Naive thymus-derived CD4-positive, alpha-beta T cell (primary cell): ENCODE data around the gene PTGR3. TPM values are rescaled to one million over a fixed set of nuclear protein-coding genes. Genes with fewer than 3 reads are reported as not detected.
A peak's percentile ranks its signal among the peaks of the same experiment; 100 is the strongest.

Source experiments
- ATAC-seq: fragments of 150-1000 bp; cut with Tn5 transposase; 2 replicates; pipeline ENCODE4 v1.10.0; 2021; ENCODE audit warnings: mild to moderate bottlenecking, moderate library complexity
- CTCF ChIA-PET: fragments of 350-600 bp; sonication (Branson Sonifier 250); formaldehyde crosslinking; loops from one replicate; lab custom pipeline; 2021; ENCODE audit warnings: antibody characterized with exemption; lab: Charles Lee
- POLR2A ChIA-PET: fragments of 350-600 bp; sonication (Branson Sonifier 250); formaldehyde crosslinking; loops from one replicate; lab custom pipeline; 2021; ENCODE audit warnings: antibody characterized with exemption, inconsistent platforms; lab: Charles Lee
- DNase-seq, 9 donors: peaks; one replicate each; pipeline versions ENCODE4 v3.0.0 to v3.0.0-alpha.2; 2020 to 2022; ENCODE audit warnings: mixed read lengths in 1 of 9
- H3K27ac ChIP-seq: one replicate; pipeline ENCODE4 v1.7.0; 2013; ENCODE audit warnings: mild to moderate bottlenecking, low read depth, low read length, moderate library complexity
- H3K27me3 ChIP-seq, 2 donors: one replicate each; pipeline ENCODE4 v1.7.0; 2013; ENCODE audit warnings: low read length in 2 of 2, mild to moderate bottlenecking in 2 of 2, moderate library complexity in 2 of 2; ENCODE audit not compliant: control insufficient read depth in 2 of 2, insufficient read depth in 2 of 2
- H3K36me3 ChIP-seq, 3 experiments: 1 replicate in 2 of 3; 2 replicates in 1 of 3; pipeline ENCODE4 v1.7.0; 2013; ENCODE audit warnings: low read length in 3 of 3, mild to moderate bottlenecking in 3 of 3, moderate library complexity in 1 of 3; ENCODE audit not compliant: insufficient read depth in 3 of 3, control insufficient read depth in 2 of 3
- H3K4me1 ChIP-seq, 2 donors: one replicate each; pipeline ENCODE4 v1.7.0; 2013; ENCODE audit warnings: low read length in 2 of 2, mild to moderate bottlenecking in 2 of 2, moderate library complexity in 1 of 2; ENCODE audit not compliant: control insufficient read depth in 2 of 2, insufficient read depth in 2 of 2
- H3K4me3 ChIP-seq: 2 replicates; pipeline ENCODE4 v1.7.0; 2013; ENCODE audit warnings: mild to moderate bottlenecking, low read length
- H3K9me3 ChIP-seq, 3 experiments: 1 replicate in 2 of 3; 2 replicates in 1 of 3; pipeline ENCODE4 v1.7.0; 2013; ENCODE audit warnings: low read length in 3 of 3; ENCODE audit not compliant: control insufficient read depth in 2 of 3
- H3K27ac Mint-ChIP-seq, 9 donors: one replicate each; pipeline ENCODE4 v1.8.0; 2020 to 2022; ENCODE audit warnings: mixed read lengths in 9 of 9, mild to moderate bottlenecking in 8 of 9, moderate library complexity in 5 of 9, inconsistent platforms in 2 of 9
- H3K27me3 Mint-ChIP-seq, 5 donors: one replicate each; pipeline ENCODE4 v1.8.0; 2021 to 2022; ENCODE audit warnings: mixed read lengths in 5 of 5, mild to moderate bottlenecking in 1 of 5
- H3K36me3 Mint-ChIP-seq, 5 donors: one replicate each; pipeline ENCODE4 v1.8.0; 2020 to 2022; ENCODE audit warnings: mixed read lengths in 5 of 5, mild to moderate bottlenecking in 3 of 5, inconsistent platforms in 1 of 5
- H3K4me1 Mint-ChIP-seq, 7 donors: one replicate each; pipeline ENCODE4 v1.8.0; 2020 to 2022; ENCODE audit warnings: mixed read lengths in 7 of 7, mild to moderate bottlenecking in 3 of 7, inconsistent platforms in 1 of 7
- H3K4me3 Mint-ChIP-seq, 10 donors: one replicate each; pipeline ENCODE4 v1.8.0; 2020 to 2022; ENCODE audit warnings: mild to moderate bottlenecking in 10 of 10, mixed read lengths in 10 of 10, moderate library complexity in 6 of 10, inconsistent platforms in 2 of 10
- H3K9me3 Mint-ChIP-seq, 11 donors: one replicate each; pipeline ENCODE4 v1.8.0; 2020 to 2022; ENCODE audit warnings: mixed read lengths in 11 of 11, mild to moderate bottlenecking in 4 of 11, inconsistent platforms in 1 of 11, moderate library complexity in 1 of 11
- intact Hi-C, 2 donors: fragments of 100-400 bp; cut with micrococcal nuclease; formaldehyde crosslinking; loops; one replicate each; pipeline ENCODE4 v1.15.1; 2023
- polyA plus RNA-seq, 2 donors: library from polyadenylated mRNA; unstranded; fragments of 300-500 nt; fragmentation: Illumina TruSeq; gene quantifications; one replicate each; pipeline ENCODE4 v1.2.3, GENCODE V29; 2021
- total RNA-seq, 6 experiments: library from RNA in 5 of 6; stranded (reverse) in 5 of 6; gene quantifications; 1 replicate in 5 of 6; 2 replicates in 1 of 6; pipeline ENCODE4 v1.2.3 and lab custom pipeline; 2021 to 2026

The PTGR3 gene
- total and polyA plus RNA-seq, 7 experiments from 2014 or later: 17.0 to 59.1 (median 27.4) TPM

GRCh38 chr18:75176849-75177248 is 32.1 kb downstream of the PTGR3 start:
- intact Hi-C loops: loop anchor here in 1 of 2 donors (10.0 kb wide), 1 partner anchor 298 kb away; no protein-coding TSS in a partner anchor
- Mint-ChIP-seq H3K9me3 (no peaks in the 10 kb centered on the region), H3K36me3 (no peaks in the 10 kb centered on the region), H3K4me1 (peaks cover 0 to 16% (median 10%) of the 10 kb centered on the region in 7 donors), H3K27ac (peak overlapping the region in 1 of 9 donors; percentile 70), H3K27me3 (peaks cover 0 to 8% (median 0%) of the 10 kb centered on the region in 5 donors), H3K4me3 (no peak overlapping the region)
- no peak for DNase-seq
- no peak for ATAC-seq
- POLR2A ChIA-PET: no interaction called here
- H3K27ac ChIP-seq: no peak overlapping the region
- H3K4me1 ChIP-seq: no peaks in the 10 kb centered on the region
- H3K4me3 ChIP-seq: no peak overlapping the region
- H3K27me3 ChIP-seq: no peaks in the 10 kb centered on the region
- no peaks in the 10 kb centered on the region for H3K9me3 ChIP-seq
- H3K36me3 ChIP-seq: no peaks in the 10 kb centered on the region
- CTCF ChIA-PET: interaction anchor here (0.7 to 1.2 kb wide), 2 partner anchors 11 to 440 kb away, joined by 3 to 4 read pairs; no protein-coding TSS in a partner anchor

GRCh38 chr18:75173738-75174137 is 35.2 kb downstream of the PTGR3 start:
- ChIA-PET CTCF (interaction anchor here (1.1 to 1.3 kb wide), 2 partner anchors 11 to 70 kb away, joined by 3 read pairs; no protein-coding TSS in a partner anchor), POLR2A (interaction anchor here (1.2 kb wide), 1 partner anchor 34 kb away, joined by 5 read pairs; no protein-coding TSS in a partner anchor)
- intact Hi-C loops: loop anchor here in 1 of 2 donors (10.0 kb wide), 1 partner anchor 301 kb away; no protein-coding TSS in a partner anchor
- H3K36me3 Mint-ChIP-seq: no peaks in the 10 kb centered on the region
- H3K27me3 Mint-ChIP-seq: peaks cover 0 to 4% (median 0%) of the 10 kb centered on the region in 5 donors
- no peak for DNase-seq
- no peak overlapping the region for H3K4me3 ChIP-seq
- no peaks in the 10 kb centered on the region for H3K9me3 ChIP-seq
- H3K36me3 ChIP-seq: no peaks in the 10 kb centered on the region
- no peaks in the 10 kb centered on the region for H3K27me3 ChIP-seq
- peaks cover 0 to 16% (median 10%) of the 10 kb centered on the region in 7 donors for H3K4me1 Mint-ChIP-seq
- no peak overlapping the region for H3K27ac ChIP-seq
- no peak for ATAC-seq
- peak overlapping the region in 1 of 9 donors; percentile 36 for H3K27ac Mint-ChIP-seq
- no peak overlapping the region for H3K4me3 Mint-ChIP-seq
- H3K4me1 ChIP-seq: no peaks in the 10 kb centered on the region
- no peaks in the 10 kb centered on the region for H3K9me3 Mint-ChIP-seq

- POLR2A ChIA-PET: interaction anchor here (1.2 kb wide), 1 partner anchor 34 kb away, joined by 5 read pairs; no protein-coding TSS in a partner anchor
- peaks cover 0 to 16% (median 10%) of the 10 kb centered on the region in 7 donors for H3K4me1 Mint-ChIP-seq
- intact Hi-C loops: loop anchor here in 1 of 2 donors (10.0 kb wide), 1 partner anchor 302 kb away; no protein-coding TSS in a partner anchor
- H3K27ac ChIP-seq: no peak overlapping the region
- no peaks in the 10 kb centered on the region for H3K36me3 ChIP-seq
- H3K4me1 ChIP-seq: no peaks in the 10 kb centered on the region
- DNase-seq (peak in 3 of 9 donors; percentile 11 to 23 (median 16)), ATAC-seq (peak; percentile 72)
- no peak overlapping the region for H3K4me3 Mint-ChIP-seq
- no peaks in the 10 kb centered on the region for H3K36me3 Mint-ChIP-seq
- peaks cover 0 to 4% (median 0%) of the 10 kb centered on the region in 5 donors for H3K27me3 Mint-ChIP-seq
- CTCF ChIA-PET: interaction anchor here (1.1 to 1.3 kb wide), 2 partner anchors 12 to 71 kb away, joined by 3 read pairs; no protein-coding TSS in a partner anchor
- H3K9me3 Mint-ChIP-seq: no peaks in the 10 kb centered on the region
- peak overlapping the region in 2 of 9 donors; percentile 12 to 43 for H3K27ac Mint-ChIP-seq
- H3K9me3 ChIP-seq: no peaks in the 10 kb centered on the region
- no peaks in the 10 kb centered on the region for H3K27me3 ChIP-seq
- no peak overlapping the region for H3K4me3 ChIP-seq
These were observed 35.9 kb downstream of the PTGR3 start for GRCh38 chr18:75173125-75173432.

- Histone ChIP-seq H3K9me3 (no peaks in the 10 kb centered on the region), H3K4me3 (no peak overlapping the region), H3K4me1 (no peaks in the 10 kb centered on the region), H3K27ac (no peak overlapping the region), H3K36me3 (no peaks in the 10 kb centered on the region), H3K27me3 (no peaks in the 10 kb centered on the region)
- H3K36me3 Mint-ChIP-seq: no peaks in the 10 kb centered on the region
- no peak for ATAC-seq
- H3K27ac Mint-ChIP-seq: peak overlapping the region in 2 of 9 donors; percentile 12 to 43
- POLR2A ChIA-PET: interaction anchor here (0.6 to 1.2 kb wide), 2 partner anchors 24 to 35 kb away, joined by 3 to 5 read pairs; no protein-coding TSS in a partner anchor
- intact Hi-C loops: loop anchor here in 1 of 2 donors (10.0 kb wide), 1 partner anchor 302 kb away; no protein-coding TSS in a partner anchor
- no peak for DNase-seq
- CTCF ChIA-PET: interaction anchor here (1.3 kb wide), 1 partner anchor 71 kb away, joined by 3 read pairs; no protein-coding TSS in a partner anchor
- no peaks in the 10 kb centered on the region for H3K9me3 Mint-ChIP-seq
- H3K4me3 Mint-ChIP-seq: no peak overlapping the region
- peaks cover 0 to 16% (median 10%) of the 10 kb centered on the region in 7 donors for H3K4me1 Mint-ChIP-seq
- peaks cover 0 to 4% (median 0%) of the 10 kb centered on the region in 5 donors for H3K27me3 Mint-ChIP-seq
These were observed 36.4 kb downstream of the PTGR3 start for GRCh38 chr18:75172299-75173124.

- Mint-ChIP-seq H3K4me3 (no peak overlapping the region), H3K36me3 (no peaks in the 10 kb centered on the region), H3K9me3 (peaks cover 0 to 3% (median 0%) of the 10 kb centered on the region in 11 donors), H3K27ac (no peak overlapping the region), H3K27me3 (peaks cover 0 to 4% (median 0%) of the 10 kb centered on the region in 5 donors), H3K4me1 (peaks cover 0 to 16% (median 7%) of the 10 kb centered on the region in 7 donors)
- ChIA-PET CTCF (interaction anchor here (0.7 kb wide), 1 partner anchor 73 kb away, joined by 3 read pairs; no protein-coding TSS in a partner anchor), POLR2A (no interaction called here)
- intact Hi-C loops: loop anchor here in 1 of 2 donors (10.0 kb wide), 1 partner anchor 304 kb away; no protein-coding TSS in a partner anchor
- Histone ChIP-seq H3K27ac (no peak overlapping the region), H3K36me3 (no peaks in the 10 kb centered on the region), H3K4me3 (no peak overlapping the region), H3K4me1 (no peaks in the 10 kb centered on the region), H3K27me3 (no peaks in the 10 kb centered on the region), H3K9me3 (no peaks in the 10 kb centered on the region)
- no peak for DNase-seq
- no peak for ATAC-seq
These were observed 38.0 kb downstream of the PTGR3 start for GRCh38 chr18:75170916-75171315.

GRCh38 chr18:75170022-75170789 is 38.7 kb downstream of the PTGR3 start:
- Mint-ChIP-seq H3K4me3 (no peak overlapping the region), H3K4me1 (peaks cover 0 to 16% (median 7%) of the 10 kb centered on the region in 7 donors), H3K36me3 (no peaks in the 10 kb centered on the region), H3K27ac (peak overlapping the region in 1 of 9 donors; percentile 2), H3K27me3 (peaks cover 0 to 4% (median 0%) of the 10 kb centered on the region in 5 donors), H3K9me3 (peaks cover 0 to 10% (median 0%) of the 10 kb centered on the region in 11 donors)
- POLR2A ChIA-PET: no interaction called here
- Histone ChIP-seq H3K27me3 (no peaks in the 10 kb centered on the region), H3K4me1 (no peaks in the 10 kb centered on the region), H3K36me3 (no peaks in the 10 kb centered on the region), H3K27ac (no peak overlapping the region), H3K9me3 (no peaks in the 10 kb centered on the region), H3K4me3 (no peak overlapping the region)
- intact Hi-C loops: loop anchor here in 1 of 2 donors (10.0 kb wide), 1 partner anchor 305 kb away; no protein-coding TSS in a partner anchor
- CTCF ChIA-PET: interaction anchor here (0.7 kb wide), 1 partner anchor 74 kb away, joined by 3 read pairs; no protein-coding TSS in a partner anchor
- ATAC-seq (no peak), DNase-seq (no peak)
